SK-N-MC (cell line): ENCODE data around the gene SETD2.

Experiments used
- DNase-seq: peaks from one replicate; pipeline ENCODE4 v3.0.0-alpha.2; 2011; ENCODE audit warnings: low read depth, low spot score
- H3K27ac ChIP-seq: fragments of 200-600 bp; sonication (generic); 2 replicates; pipeline ENCODE4 v1.5.1; 2016; ENCODE audit warnings: mixed run types
- H3K36me3 ChIP-seq: fragments of 200-600 bp; sonication (generic); 2 replicates; pipeline ENCODE4 v1.6.1; 2017; ENCODE audit warnings: antibody characterized with exemption, low read length, mixed read lengths; ENCODE audit not compliant: insufficient read depth
- H3K4me3 ChIP-seq: fragments of 200-600 bp; sonication (generic); 2 replicates; pipeline ENCODE4 v1.5.1; 2016
- H3K9ac ChIP-seq: fragments of 200-600 bp; sonication (generic); 2 replicates; pipeline ENCODE4 v1.8.0; 2017; ENCODE audit warnings: mixed run types, mixed read lengths; ENCODE audit not compliant: insufficient read length
- H3K9me3 ChIP-seq: fragments of 200-600 bp; sonication (generic); 2 replicates; pipeline ENCODE4 v1.6.1; 2017; ENCODE audit warnings: low read depth, mild to moderate bottlenecking, antibody characterized with exemption, low read length, moderate library complexity, mixed read lengths
- EZH2 ChIP-seq: fragments of 200-600 bp; sonication (generic); IDR thresholded peaks from one replicate; pipeline ENCODE4 v1.6.1; 2017; ENCODE audit warnings: antibody characterized with exemption
- FOXP2 ChIP-seq: optimal IDR thresholded peaks from 2 replicates; pipeline ENCODE3; 2011; ENCODE audit warnings: mild to moderate bottlenecking, moderate library complexity; ENCODE audit not compliant: insufficient read depth; ENCODE audit errors: extremely low read length, control extremely low read depth
- POLR2AphosphoS5 ChIP-seq: IDR thresholded peaks from 2 replicates; pipeline ENCODE4 v1.6.1; 2012; ENCODE audit warnings: mild to moderate bottlenecking, low read depth, low read length, borderline replicate concordance

SETD2 gene

DNA sequence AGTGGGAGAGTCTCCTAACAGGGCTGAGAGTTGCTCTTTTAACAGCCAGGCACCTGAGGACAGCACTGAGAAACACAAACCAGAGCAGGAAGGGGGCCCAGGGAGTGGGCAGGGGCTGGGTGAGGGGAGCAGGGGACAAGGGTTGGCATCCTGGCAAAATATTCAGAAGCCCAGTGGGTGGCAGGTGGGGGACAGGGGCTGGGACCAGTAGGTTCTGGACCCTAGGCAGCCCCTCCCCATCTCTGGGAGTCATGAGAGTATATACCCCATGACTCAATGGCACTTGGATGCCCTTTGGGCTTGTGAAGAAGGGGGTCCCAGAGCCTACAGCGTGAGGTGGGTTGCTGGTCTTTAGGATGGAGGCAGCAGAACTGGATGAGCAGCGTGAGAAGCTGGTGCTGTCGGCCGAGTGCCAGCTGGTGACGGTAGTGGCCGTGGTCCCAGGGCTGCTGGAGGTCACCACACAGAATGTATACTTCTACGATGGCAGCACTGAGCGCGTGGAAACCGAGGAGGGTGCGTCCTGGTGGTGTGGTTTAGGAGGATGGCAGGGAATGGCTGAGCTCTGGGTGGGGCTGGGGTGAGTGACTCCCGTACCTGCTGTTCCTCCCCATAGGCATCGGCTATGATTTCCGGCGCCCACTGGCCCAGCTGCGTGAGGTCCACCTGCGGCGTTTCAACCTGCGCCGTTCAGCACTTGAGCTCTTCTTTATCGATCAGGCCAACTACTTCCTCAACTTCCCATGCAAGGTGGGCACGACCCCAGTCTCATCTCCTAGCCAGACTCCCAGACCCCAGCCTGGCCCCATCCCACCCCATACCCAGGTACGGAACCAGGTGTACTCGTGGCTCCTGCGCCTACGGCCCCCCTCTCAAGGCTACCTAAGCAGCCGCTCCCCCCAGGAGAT lies 160.2 kb downstream of the SETD2 start:
- Histone ChIP-seq H3K4me3 (no peak overlapping the region), H3K9ac (no peak overlapping the region), H3K27ac (no peak overlapping the region), H3K36me3 (no peaks in the 10 kb centered on the region), H3K9me3 (no peaks in the 10 kb centered on the region)
- TF ChIP-seq EZH2 (no peak), FOXP2 (no peak), POLR2AphosphoS5 (no peak)
- no peak for DNase-seq

DNA sequence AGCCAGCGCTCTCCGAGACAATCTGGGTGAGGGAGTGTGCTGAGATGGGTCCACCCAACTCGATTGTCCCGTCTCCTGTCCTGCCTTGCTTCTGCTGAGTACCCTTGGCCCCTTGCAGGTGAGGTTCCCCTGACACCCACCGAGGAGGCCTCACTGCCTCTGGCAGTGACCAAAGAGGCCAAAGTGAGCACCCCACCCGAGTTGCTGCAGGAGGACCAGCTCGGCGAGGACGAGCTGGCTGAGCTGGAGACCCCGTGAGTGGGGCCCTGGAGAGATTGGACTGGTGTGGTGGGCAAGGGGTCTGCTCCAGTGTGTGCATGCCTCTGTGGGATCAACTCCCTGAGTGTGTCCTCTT lies 160.9 kb downstream of the SETD2 start:
- no peaks in the 10 kb centered on the region for H3K36me3 ChIP-seq
- no peak for DNase-seq
- H3K9me3 ChIP-seq, result no peaks in the 10 kb centered on the region
- TF ChIP-seq POLR2AphosphoS5, result no peak
- no peak for TF ChIP-seq EZH2
- no peak for TF ChIP-seq FOXP2
- H3K27ac ChIP-seq, result no peak overlapping the region
- no peak overlapping the region for H3K9ac ChIP-seq
- H3K4me3 ChIP-seq, result no peak overlapping the region

DNA sequence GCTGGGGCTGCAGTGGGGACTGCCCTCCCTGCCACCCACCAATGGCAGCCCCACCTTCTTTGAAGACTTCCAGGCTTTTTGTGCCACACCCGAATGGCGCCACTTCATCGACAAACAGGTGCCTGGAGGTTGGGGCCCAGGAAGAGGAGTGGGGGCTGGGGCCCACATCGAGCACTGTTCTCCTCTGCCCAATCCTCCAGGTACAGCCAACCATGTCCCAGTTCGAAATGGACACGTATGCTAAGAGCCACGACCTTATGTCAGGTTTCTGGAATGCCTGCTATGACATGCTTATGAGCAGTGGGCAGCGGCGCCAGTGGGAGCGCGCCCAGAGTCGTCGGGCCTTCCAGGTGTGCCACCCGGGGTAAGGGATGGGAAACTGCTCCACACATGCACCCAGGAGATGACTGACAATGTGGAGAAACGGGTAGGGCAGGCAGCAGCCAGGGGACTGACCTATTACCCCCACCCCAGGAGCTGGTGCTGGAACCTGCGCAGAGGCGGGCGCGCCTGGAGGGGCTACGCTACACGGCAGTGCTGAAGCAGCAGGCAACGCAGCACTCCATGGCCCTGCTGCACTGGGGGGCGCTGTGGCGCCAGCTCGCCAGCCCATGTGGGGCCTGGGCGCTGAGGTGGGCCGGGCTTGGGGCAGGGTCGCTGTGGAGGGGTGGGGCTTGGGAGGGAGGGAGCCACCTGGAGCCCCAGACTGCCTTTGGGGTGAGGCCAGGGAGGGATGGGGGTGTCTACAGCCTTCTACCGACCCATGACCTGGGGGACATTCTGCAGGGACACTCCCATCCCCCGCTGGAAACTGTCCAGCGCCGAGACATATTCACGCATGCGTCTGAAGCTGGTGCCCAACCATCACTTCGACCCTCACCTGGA lies 161.5 kb downstream of the SETD2 start:
- DNase-seq, result no peak
- Histone ChIP-seq H3K27ac (no peak overlapping the region), H3K36me3 (no peaks in the 10 kb centered on the region), H3K4me3 (no peak overlapping the region), H3K9me3 (no peaks in the 10 kb centered on the region), H3K9ac (no peak overlapping the region)
- no peak for TF ChIP-seq EZH2
- TF ChIP-seq FOXP2, result no peak

DNA sequence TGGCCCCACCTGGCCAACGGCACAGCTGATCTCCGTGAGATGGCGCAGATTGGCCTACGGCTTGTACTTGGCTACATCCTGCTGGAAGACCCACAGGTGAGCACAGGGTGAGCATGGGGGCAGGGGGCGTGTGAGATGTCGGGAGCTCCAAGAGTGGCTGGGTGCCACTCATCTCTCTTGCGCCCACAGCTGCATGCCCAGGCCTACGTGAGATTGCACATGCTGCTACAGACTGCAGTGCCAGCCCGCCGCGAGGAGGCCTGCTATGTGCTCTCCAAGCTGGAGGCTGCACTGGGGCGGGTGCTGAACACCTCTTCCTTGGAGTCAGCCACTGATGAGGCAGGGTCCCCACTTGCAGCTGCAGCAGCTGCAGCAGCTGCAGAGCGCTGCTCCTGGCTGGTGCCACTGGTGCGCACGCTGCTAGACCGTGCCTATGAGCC lies 162.2 kb downstream of the SETD2 start:
- no peak overlapping the region for H3K27ac ChIP-seq
- no peaks in the 10 kb centered on the region for H3K36me3 ChIP-seq

DNA sequence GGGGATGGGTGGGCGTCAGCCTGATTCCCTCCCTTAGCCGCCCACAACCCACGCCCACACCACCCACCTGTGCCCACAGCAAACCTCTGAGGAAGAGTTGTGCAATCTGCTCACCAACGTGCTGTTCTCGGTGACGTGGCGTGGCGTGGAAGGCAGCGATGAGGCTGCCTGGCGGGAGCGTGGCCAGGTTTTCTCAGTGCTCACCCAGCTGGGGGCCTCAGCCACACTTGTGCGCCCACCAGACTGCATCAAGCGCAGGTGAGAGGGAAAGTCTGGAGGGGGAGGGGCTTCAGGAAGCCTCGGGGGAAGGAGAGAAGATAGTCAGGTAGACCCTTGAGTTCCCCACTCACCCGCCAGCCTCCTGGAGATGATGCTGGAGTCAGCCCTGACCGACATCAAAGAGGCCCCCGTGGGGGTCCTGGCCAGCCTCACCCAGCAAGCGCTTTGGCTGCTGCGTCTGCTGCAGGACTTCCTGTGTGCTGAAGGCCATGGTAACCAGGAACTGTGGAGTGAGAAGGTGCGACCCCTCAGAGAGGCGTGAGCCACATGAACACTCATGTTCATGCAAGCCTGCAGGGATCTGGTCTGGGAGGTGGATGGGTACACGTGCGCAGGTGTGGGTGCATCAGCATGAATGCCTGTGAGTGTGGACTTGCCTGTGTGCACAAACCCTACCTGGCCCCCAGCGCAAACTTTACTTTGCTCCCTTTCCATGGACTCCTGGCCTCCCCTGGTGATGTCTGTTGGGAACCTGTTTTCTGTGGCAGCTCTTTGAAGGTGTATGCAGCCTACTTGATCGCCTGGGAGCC lies 162.8 kb downstream of the SETD2 start:
- Histone ChIP-seq H3K9ac (no peak overlapping the region), H3K27ac (no peak overlapping the region), H3K9me3 (no peaks in the 10 kb centered on the region), H3K4me3 (no peak overlapping the region), H3K36me3 (no peaks in the 10 kb centered on the region)
- DNase-seq, result no peak
- TF ChIP-seq POLR2AphosphoS5 (no peak), EZH2 (no peak), FOXP2 (no peak)

More for the DNA sequence above, 162.2 kb downstream of the SETD2 start:
- Histone ChIP-seq H3K9me3 (no peaks in the 10 kb centered on the region), H3K4me3 (no peak overlapping the region), H3K9ac (no peak overlapping the region)
- no peak for TF ChIP-seq EZH2
- no peak for TF ChIP-seq POLR2AphosphoS5
- no peak for TF ChIP-seq FOXP2
- DNase-seq, result no peak

DNA sequence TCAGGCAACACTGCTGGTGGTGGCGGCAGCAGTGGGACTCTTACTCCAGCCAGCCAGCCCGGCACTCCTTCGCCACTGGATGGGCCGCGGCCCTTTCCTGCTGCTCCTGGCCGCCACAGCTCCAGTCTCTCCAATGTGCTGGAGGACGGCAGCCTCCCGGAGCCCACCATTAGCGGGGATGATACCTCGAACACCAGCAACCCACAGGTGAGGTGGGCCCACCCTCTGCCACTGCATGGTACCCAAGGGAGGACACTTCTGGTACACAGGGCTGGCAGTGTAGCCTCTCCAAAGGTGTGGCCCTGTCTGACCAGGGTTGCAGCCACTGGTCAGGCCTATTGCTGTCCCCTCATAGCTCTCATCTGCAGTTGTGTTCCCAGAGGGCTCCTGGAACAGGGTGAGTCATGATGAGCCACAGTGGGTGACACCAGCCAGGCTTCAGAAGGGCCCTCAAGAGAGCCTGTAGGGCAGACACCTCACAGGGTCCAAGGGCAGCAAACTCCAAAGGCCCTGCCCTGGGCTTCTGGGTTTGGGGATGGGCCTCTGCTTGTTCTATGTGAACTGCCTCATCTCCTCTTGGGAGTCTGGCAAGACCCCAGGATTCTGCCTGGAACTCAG lies 163.6 kb downstream of the SETD2 start:
- no peak overlapping the region for H3K9ac ChIP-seq
- no peak overlapping the region for H3K4me3 ChIP-seq
- no peaks in the 10 kb centered on the region for H3K9me3 ChIP-seq
- no peak overlapping the region for H3K27ac ChIP-seq
- DNase-seq, result no peak
- no peak for TF ChIP-seq EZH2
- no peaks in the 10 kb centered on the region for H3K36me3 ChIP-seq

DNA sequence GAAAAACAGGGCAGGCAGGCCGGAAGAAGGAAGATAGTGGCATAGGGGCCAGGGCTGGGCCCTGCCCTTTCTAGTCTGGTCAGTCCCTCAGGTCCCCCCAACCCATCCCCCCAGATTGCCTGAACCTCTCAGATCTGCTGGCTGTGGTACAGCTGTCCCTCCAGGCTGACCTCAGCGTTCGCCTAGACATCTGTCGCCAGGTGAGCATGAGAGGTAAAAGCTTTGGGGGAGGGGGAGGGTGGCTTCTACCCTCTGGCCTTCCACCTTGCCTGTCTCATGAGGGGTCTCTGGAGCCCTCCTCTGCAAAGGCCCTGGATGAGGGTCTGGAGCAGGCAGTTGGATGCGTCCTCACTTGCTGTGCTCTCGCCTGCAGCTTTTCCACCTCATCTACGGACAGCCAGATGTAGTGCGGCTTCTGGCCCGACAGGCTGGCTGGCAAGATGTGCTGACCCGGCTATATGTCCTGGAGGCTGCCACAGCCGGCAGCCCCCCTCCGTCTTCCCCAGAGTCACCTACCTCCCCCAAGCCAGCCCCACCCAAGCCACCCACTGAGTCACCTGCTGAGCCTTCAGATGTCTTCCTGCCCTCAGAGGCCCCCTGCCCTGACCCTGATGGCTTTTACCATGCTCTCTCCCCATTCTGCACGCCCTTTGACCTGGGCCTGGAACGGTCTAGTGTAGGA lies 164.3 kb downstream of the SETD2 start:
- TF ChIP-seq EZH2 (no peak), POLR2AphosphoS5 (no peak), FOXP2 (no peak)
- H3K9ac ChIP-seq, result no peak overlapping the region

More for the DNA sequence above, 164.3 kb downstream of the SETD2 start:
- no peak overlapping the region for H3K4me3 ChIP-seq
- H3K9me3 ChIP-seq, result no peaks in the 10 kb centered on the region
- no peaks in the 10 kb centered on the region for H3K36me3 ChIP-seq
- H3K27ac ChIP-seq, result no peak overlapping the region
- no peak for DNase-seq
